PC-9 (cell line): ENCODE measurements around the gene PREPL. TPM values are rescaled to one million over a fixed set of nuclear protein-coding genes. Genes with fewer than 3 reads are reported as not detected.

Experiments used
- BruUV-seq: library from RNA; stranded (reverse); fragments of 400-500 nt; replicated peaks from 2 replicates; lab custom pipeline; 2021; lab: Mats Ljungman, UMichigan
- CTCF ChIA-PET: fragments of 300-600 bp; sonication (Branson Sonifier 250); formaldehyde crosslinking; loops from one replicate; lab custom pipeline; 2022; ENCODE audit warnings: antibody characterized with exemption; lab: Charles Lee
- POLR2A ChIA-PET: fragments of 300-600 bp; sonication (Branson Sonifier 250); formaldehyde crosslinking; loops from one replicate; lab custom pipeline; 2022; ENCODE audit warnings: antibody characterized with exemption; ENCODE audit not compliant: unreplicated experiment; lab: Charles Lee
- DNase-seq, 2 experiments: peaks; one replicate each; pipeline versions ENCODE4 v3.0.0 to v3.0.0-alpha.2; 2015 to 2022; ENCODE audit warnings: mixed read lengths in 1 of 2
- H2AFZ ChIP-seq: fragments of 200-600 bp; sonication (generic); 2 replicates; pipeline ENCODE4 v1.8.1; 2017; ENCODE audit warnings: antibody characterized with exemption
- H3F3A ChIP-seq: fragments of 200-600 bp; sonication (generic); 2 replicates; pipeline ENCODE4 v1.8.1; 2017; ENCODE audit warnings: antibody characterized with exemption, mild to moderate bottlenecking, low read depth; ENCODE audit not compliant: insufficient read depth
- H3K27ac ChIP-seq: fragments of 200-600 bp; sonication (generic); 2 replicates; pipeline ENCODE4 v1.6.1; 2016; ENCODE audit warnings: mixed run types
- H3K27me3 ChIP-seq: fragments of 200-600 bp; sonication (generic); 2 replicates; pipeline ENCODE4 v1.6.1; 2016; ENCODE audit warnings: low read depth, mixed run types; ENCODE audit not compliant: insufficient read depth
- H3K36me3 ChIP-seq: fragments of 200-600 bp; sonication (generic); 2 replicates; pipeline ENCODE4 v1.6.1; 2016; ENCODE audit warnings: low read depth, mixed run types
- H3K4me1 ChIP-seq: fragments of 200-600 bp; sonication (generic); replicated peaks from 2 replicates; pipeline ENCODE4 v1.6.1; 2016; ENCODE audit warnings: mixed run types; ENCODE audit not compliant: insufficient read depth
- H3K4me2 ChIP-seq: fragments of 200-600 bp; sonication (generic); 2 replicates; pipeline ENCODE4 v1.6.1; 2017; ENCODE audit warnings: mixed run types
- H3K4me3 ChIP-seq: fragments of 200-600 bp; sonication (generic); 2 replicates; pipeline ENCODE4 v1.6.1; 2016; ENCODE audit warnings: mixed run types
- H3K79me2 ChIP-seq: fragments of 200-600 bp; sonication (generic); 2 replicates; pipeline ENCODE4 v1.6.1; 2017; ENCODE audit warnings: low read depth, mixed run types
- H3K9me2 ChIP-seq: fragments of 200-600 bp; sonication (generic); 2 replicates; pipeline ENCODE4 v1.8.1; 2017; ENCODE audit warnings: mild to moderate bottlenecking; ENCODE audit not compliant: insufficient read depth
- H3K9me3 ChIP-seq: fragments of 200-600 bp; sonication (generic); 2 replicates; pipeline ENCODE4 v1.8.1; 2016; ENCODE audit warnings: low read depth; ENCODE audit not compliant: insufficient read depth
- H4K20me1 ChIP-seq: fragments of 200-600 bp; sonication (generic); 2 replicates; pipeline ENCODE4 v1.8.1; 2017; ENCODE audit not compliant: insufficient read depth
- EZH2 ChIP-seq: fragments of 200-600 bp; sonication (generic); IDR thresholded peaks from 2 replicates; pipeline ENCODE4 v1.8.0; 2017; ENCODE audit warnings: antibody characterized with exemption, low read depth
- intact Hi-C: fragments of 100-400 bp; cut with micrococcal nuclease; formaldehyde crosslinking; loops from one replicate; pipeline ENCODE4 v1.10.0; 2022; ENCODE audit not compliant: unreplicated experiment
- total RNA-seq: library from RNA; stranded (reverse); gene quantifications from 2 replicates; pipeline ENCODE4 v1.2.3, GENCODE V29; 2021
- TF ChIP-seq, protein P1 (sequence below): fragments of 200-600 bp; sonication (generic); conservative IDR thresholded peaks from 2 replicates; pipeline ENCODE4 v1.6.1; 2017; ENCODE audit warnings: mixed run types, antibody characterized with exemption, mild to moderate bottlenecking, moderate library complexity

The PREPL gene
- total RNA-seq, 1 experiment from 2014 or later, result 42.2 TPM

DNA sequence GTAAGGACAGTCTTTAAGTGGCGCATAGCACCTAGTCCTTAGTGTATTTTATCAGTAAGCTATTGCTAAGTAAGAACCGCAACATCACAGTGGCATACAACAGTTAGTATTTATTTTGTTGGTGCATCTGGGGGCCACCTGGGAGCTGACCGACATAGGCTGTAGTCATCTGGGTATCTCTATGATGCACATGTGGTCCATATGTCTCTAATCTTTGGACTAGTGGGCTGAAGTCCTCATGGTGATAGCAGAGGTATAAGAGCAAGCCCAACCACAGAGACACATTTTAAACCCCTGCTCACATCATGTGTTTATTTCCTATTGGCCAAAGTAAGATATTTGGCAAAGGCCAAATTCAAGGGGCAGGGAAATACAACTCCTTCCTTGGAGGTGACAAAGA lies 3.3 kb upstream of the PREPL start:
- Histone ChIP-seq H3K79me2 (peaks cover 44% of the 10 kb centered on the region), H3K27ac (no peak overlapping the region), H3K4me1 (peaks cover 17% of the 10 kb centered on the region), H3K4me2 (no peak overlapping the region), H3K36me3 (0 out of 2 replicates have a peak, but pooled peaks cover 2% of the 10 kb centered on the region), H3K27me3 (no peaks in the 10 kb centered on the region), H3K9me2 (no peaks in the 10 kb centered on the region), H3K4me3 (no peak overlapping the region), H3K9me3 (no peaks in the 10 kb centered on the region), H4K20me1 (0 out of 2 replicates have a peak, but pooled peaks cover 6% of the 10 kb centered on the region), H3F3A (peaks cover 10% of the 10 kb centered on the region), H2AFZ (no peak overlapping the region)
- ChIA-PET CTCF (interaction anchor here (0.8 kb wide), 1 partner anchor 16 kb away, joined by 16 read pairs; no protein-coding TSS in a partner anchor), POLR2A (no interaction called here)
- TF ChIP-seq, protein P1, sequence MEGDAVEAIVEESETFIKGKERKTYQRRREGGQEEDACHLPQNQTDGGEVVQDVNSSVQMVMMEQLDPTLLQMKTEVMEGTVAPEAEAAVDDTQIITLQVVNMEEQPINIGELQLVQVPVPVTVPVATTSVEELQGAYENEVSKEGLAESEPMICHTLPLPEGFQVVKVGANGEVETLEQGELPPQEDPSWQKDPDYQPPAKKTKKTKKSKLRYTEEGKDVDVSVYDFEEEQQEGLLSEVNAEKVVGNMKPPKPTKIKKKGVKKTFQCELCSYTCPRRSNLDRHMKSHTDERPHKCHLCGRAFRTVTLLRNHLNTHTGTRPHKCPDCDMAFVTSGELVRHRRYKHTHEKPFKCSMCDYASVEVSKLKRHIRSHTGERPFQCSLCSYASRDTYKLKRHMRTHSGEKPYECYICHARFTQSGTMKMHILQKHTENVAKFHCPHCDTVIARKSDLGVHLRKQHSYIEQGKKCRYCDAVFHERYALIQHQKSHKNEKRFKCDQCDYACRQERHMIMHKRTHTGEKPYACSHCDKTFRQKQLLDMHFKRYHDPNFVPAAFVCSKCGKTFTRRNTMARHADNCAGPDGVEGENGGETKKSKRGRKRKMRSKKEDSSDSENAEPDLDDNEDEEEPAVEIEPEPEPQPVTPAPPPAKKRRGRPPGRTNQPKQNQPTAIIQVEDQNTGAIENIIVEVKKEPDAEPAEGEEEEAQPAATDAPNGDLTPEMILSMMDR, result no peak
- no peak for TF ChIP-seq EZH2
- DNase-seq, result no peak
- intact Hi-C loops, result no loop called here
- BruUV-seq, result no TSS peak

DNA sequence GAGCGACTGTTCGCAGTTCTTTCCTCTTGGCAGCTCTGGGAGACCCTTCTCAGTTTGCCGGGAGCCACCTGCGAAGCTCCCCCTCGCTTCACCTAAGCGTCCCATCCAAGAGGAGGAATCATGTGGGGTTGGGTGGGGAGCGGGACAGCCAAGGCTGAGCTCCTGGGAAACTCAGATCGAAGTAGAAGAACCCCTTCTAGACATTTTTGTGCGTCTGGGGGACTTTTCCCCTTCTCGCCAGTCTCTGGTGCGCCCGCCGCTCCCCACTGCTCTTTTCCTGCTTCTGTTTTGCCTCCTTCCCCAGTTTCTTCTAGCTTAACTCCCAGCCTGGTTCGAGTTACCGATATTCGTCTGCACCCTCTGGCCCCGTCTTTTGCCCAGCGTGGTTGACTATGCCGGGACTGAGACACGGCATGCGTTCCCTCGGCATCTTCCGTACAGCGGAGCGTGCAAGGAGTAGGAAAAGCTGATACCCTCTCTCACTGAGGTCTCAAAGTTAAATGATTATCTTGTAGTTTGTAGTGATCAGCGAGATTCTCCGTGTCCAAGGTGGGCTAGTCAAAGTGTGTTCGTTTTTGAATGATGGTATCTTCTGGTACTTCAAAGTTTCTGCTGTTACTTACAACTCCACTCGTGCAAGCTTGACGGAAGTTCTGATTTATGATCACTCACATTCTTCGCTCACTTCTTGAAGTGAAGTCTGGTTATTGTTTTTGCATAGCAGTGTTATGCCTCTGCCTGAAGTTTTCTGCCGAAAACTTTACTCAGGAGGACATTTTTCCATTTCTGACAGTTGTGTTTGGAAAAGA lies 1.1 kb upstream of the PREPL start:
- H3K4me3 ChIP-seq, result peak overlapping the region; percentile 67
- intact Hi-C loops, result loop anchor here (1.0 kb wide), 1 partner anchor 366 kb away; no protein-coding TSS in a partner anchor
- peak overlapping the region; percentile 98 for H2AFZ ChIP-seq
- H3K27ac ChIP-seq, result peak overlapping the region; percentile 25
- BruUV-seq, result TSS peak; percentile 49
- CTCF ChIA-PET, result interaction anchor here (1.6 kb wide), 1 partner anchor 118 kb away, joined by 17 read pairs; no protein-coding TSS in a partner anchor
- H4K20me1 ChIP-seq, result 0 out of 2 replicates have a peak, but pooled peaks cover 13% of the 10 kb centered on the region
- no peaks in the 10 kb centered on the region for H3K9me2 ChIP-seq
- H3K4me1 ChIP-seq, result peaks cover 32% of the 10 kb centered on the region
- H3K27me3 ChIP-seq, result no peaks in the 10 kb centered on the region
- no peak for TF ChIP-seq EZH2
- TF ChIP-seq, protein P1, result no peak
- H3F3A ChIP-seq, result peaks cover 10% of the 10 kb centered on the region; the same call in 1 of the 2 replicates
- DNase-seq, result peak in 1 of 2 experiments; percentile 53
- peaks cover 63% of the 10 kb centered on the region for H3K79me2 ChIP-seq
- H3K9me3 ChIP-seq, result no peaks in the 10 kb centered on the region
- peak overlapping the region; percentile 96 for H3K4me2 ChIP-seq
- POLR2A ChIA-PET, result interaction anchor here (0.7 kb wide), 3 partner anchors 385 to 879 kb away, joined by 4 to 6 read pairs (median 4); no protein-coding TSS in a partner anchor
- 0 out of 2 replicates have a peak, but pooled peaks cover 4% of the 10 kb centered on the region for H3K36me3 ChIP-seq

DNA sequence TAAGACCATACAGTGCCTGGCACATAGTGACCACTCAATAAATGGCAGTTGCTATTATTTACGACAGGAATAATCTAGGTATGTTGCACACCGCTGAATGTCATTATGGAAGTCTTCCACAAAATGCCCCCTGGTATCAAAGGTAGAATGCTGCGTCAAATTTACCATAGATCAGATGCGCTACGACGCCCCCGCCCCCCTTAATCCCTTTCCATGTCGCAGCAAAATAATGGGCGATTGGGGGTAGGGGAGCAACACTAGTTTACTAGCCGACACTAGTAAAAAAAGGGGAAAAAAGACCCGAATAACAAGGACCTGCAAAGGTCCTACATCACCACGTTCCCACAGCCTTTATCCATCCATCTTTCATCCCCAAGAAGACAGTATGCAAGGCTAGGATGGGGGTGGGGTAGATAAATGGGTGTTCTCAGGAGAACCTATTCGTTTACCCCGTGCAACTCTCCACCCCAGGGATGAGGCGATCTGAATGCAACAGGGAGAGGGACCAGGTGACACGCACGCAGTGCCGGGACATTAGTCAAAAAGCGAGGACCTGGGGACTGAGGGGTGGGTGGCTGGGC lies 455 bp downstream of the PREPL start:
- Histone ChIP-seq H3K9me2 (no peaks in the 10 kb centered on the region), H3F3A (peaks cover 10% of the 10 kb centered on the region; the same call in 1 of the 2 replicates), H3K9me3 (no peaks in the 10 kb centered on the region), H3K79me2 (peaks cover 63% of the 10 kb centered on the region), H3K4me2 (peak overlapping the region; percentile 96), H2AFZ (peak overlapping the region; percentile 98), H4K20me1 (0 out of 2 replicates have a peak, but pooled peaks cover 14% of the 10 kb centered on the region), H3K4me3 (peak overlapping the region; percentile 67), H3K4me1 (peaks cover 32% of the 10 kb centered on the region), H3K36me3 (peaks cover 4% of the 10 kb centered on the region; the same call in 1 of the 2 replicates), H3K27me3 (no peaks in the 10 kb centered on the region), H3K27ac (peak overlapping the region; percentile 88)
- DNase-seq, result no peak
- TF ChIP-seq, protein P1, result no peak
- no peak for TF ChIP-seq EZH2
- intact Hi-C loops, result no loop called here
- BruUV-seq, result TSS peak; percentile 77
- ChIA-PET POLR2A (interaction anchor here (0.5 to 0.7 kb wide), 4 partner anchors 55 to 1218 kb away, joined by 3 to 11 read pairs (median 3); no protein-coding TSS in a partner anchor), CTCF (interaction anchor here (0.6 to 0.8 kb wide), 2 partner anchors 119 to 824 kb away, joined by 3 read pairs; no protein-coding TSS in a partner anchor)
